ENCODE results near the gene CDK13. TPM values are rescaled to one million over a fixed set of nuclear protein-coding genes. Genes with fewer than 3 reads are reported as not detected.
A peak's percentile ranks its signal among the peaks of the same experiment; 100 is the strongest.
"Not testable (repeated sequence)": the region's sequence is repeated elsewhere in the genome, so short reads cannot be mapped to it uniquely, and the experiment has no call there.

Gene CDK13
- total RNA-seq, 1 donor from 2014 or later = 78.1 TPM

GRCh38 chr7:40102897-40103296 lies 152.8 kb downstream of the CDK13 start:
- no peak for DNase-seq

GRCh38 chr7:40105879-40106473 lies 155.9 kb downstream of the CDK13 start:
- DNase-seq = no peak

GRCh38 chr7:40115936-40116335 lies 165.9 kb downstream of the CDK13 start:
- DNase-seq = no peak

- DNase-seq = not testable (repeated sequence)
Measured at GRCh38 chr7:40117199-40117598, 167.1 kb downstream of the CDK13 start.

- not testable (repeated sequence) for DNase-seq
Measured at GRCh38 chr7:40118201-40118600, 168.1 kb downstream of the CDK13 start.

- DNase-seq = no peak
Measured at GRCh38 chr7:40120020-40120419, 170.0 kb downstream of the CDK13 start.

- DNase-seq = not testable (repeated sequence)
Measured at GRCh38 chr7:40122100-40122939, 172.3 kb downstream of the CDK13 start.

- DNase-seq = no peak
Measured at GRCh38 chr7:40122940-40123254, 172.8 kb downstream of the CDK13 start.

- DNase-seq = peak; percentile 38
Measured at GRCh38 chr7:40133561-40134427, 183.7 kb downstream of the CDK13 start.

GRCh38 chr7:40134428-40135316 lies 184.6 kb downstream of the CDK13 start, which contains the start of the genes MPLKIP and SUGCT:
Gene MPLKIP (minus strand): TSS chr7:40134622. CDS start chr7:40134567, 55 bp downstream.
Gene SUGCT (plus strand): TSS chr7:40135005.
- DNase-seq = peak; percentile 89

- DNase-seq = no peak
Measured at GRCh38 chr7:40135317-40135610, 185.2 kb downstream of the CDK13 start.

- no peak for DNase-seq
Measured at GRCh38 chr7:40137563-40137962, 187.5 kb downstream of the CDK13 start.

GRCh38 chr7:40138973-40139372 lies 188.9 kb downstream of the CDK13 start:
- DNase-seq = no peak

GRCh38 chr7:40139891-40140290 lies 189.8 kb downstream of the CDK13 start:
- DNase-seq = not testable (repeated sequence)

GRCh38 chr7:40141916-40142315 lies 191.9 kb downstream of the CDK13 start:
- DNase-seq = not testable (repeated sequence)

- DNase-seq = not testable (repeated sequence)
Measured at GRCh38 chr7:40145596-40146130, 195.6 kb downstream of the CDK13 start.

- DNase-seq = no peak
Measured at GRCh38 chr7:40147371-40148246, 197.6 kb downstream of the CDK13 start.

GRCh38 chr7:40148247-40148580 lies 198.2 kb downstream of the CDK13 start:
- DNase-seq = not testable (repeated sequence)

GRCh38 chr7:40148671-40149070 lies 198.6 kb downstream of the CDK13 start:
- DNase-seq = no peak
